H9 (cell line): ENCODE data around the gene MYCN. TPM values are rescaled to one million over a fixed set of nuclear protein-coding genes. Genes with fewer than 3 reads are reported as not detected.

Experiments used
- DNase-seq: peaks from one replicate; pipeline ENCODE4 v3.0.0-alpha.2; 2017
- H2AFZ ChIP-seq: one replicate; pipeline ENCODE4 v1.6.1; 2013; ENCODE audit warnings: mild to moderate bottlenecking, low read length, control low read depth, moderate library complexity
- H2AK5ac ChIP-seq: 2 replicates; pipeline ENCODE4 v1.6.1; 2013; ENCODE audit warnings: low read length, control low read depth, mixed read lengths; ENCODE audit not compliant: insufficient read length
- H2BK120ac ChIP-seq: one replicate; pipeline ENCODE4 v1.6.1; 2013; ENCODE audit warnings: low read depth, mild to moderate bottlenecking, low read length, control low read depth, inconsistent platforms; ENCODE audit not compliant: poor library complexity, severe bottlenecking
- H2BK12ac ChIP-seq: 2 replicates; pipeline ENCODE4 v1.6.1; 2013; ENCODE audit warnings: low read length, control low read depth, mixed read lengths, low read depth; ENCODE audit not compliant: insufficient read length
- H2BK15ac ChIP-seq: 2 replicates; pipeline ENCODE4 v1.6.1; 2013; ENCODE audit warnings: low read depth, low read length, control low read depth
- H2BK20ac ChIP-seq: one replicate; pipeline ENCODE4 v1.6.1; 2013; ENCODE audit warnings: low read depth, mild to moderate bottlenecking, low read length, control low read depth, inconsistent platforms; ENCODE audit not compliant: poor library complexity, severe bottlenecking
- H2BK5ac ChIP-seq: 2 replicates; pipeline ENCODE4 v1.6.1; 2013; ENCODE audit warnings: low read length, control low read depth, mixed read lengths; ENCODE audit not compliant: insufficient read length
- H3K14ac ChIP-seq: 2 replicates; pipeline ENCODE4 v1.6.1; 2013; ENCODE audit warnings: low read length, control low read depth; ENCODE audit not compliant: insufficient read depth
- H3K18ac ChIP-seq: 2 replicates; pipeline ENCODE4 v1.6.1; 2013; ENCODE audit warnings: low read depth, mild to moderate bottlenecking, mixed read lengths, low read length, control low read depth; ENCODE audit not compliant: insufficient read length
- H3K23ac ChIP-seq: 2 replicates; pipeline ENCODE4 v1.6.1; 2013; ENCODE audit warnings: low read length, control low read depth, mixed read lengths, low read depth; ENCODE audit not compliant: insufficient read length
- H3K23me2 ChIP-seq: 2 replicates; pipeline ENCODE4 v1.6.1; 2013; ENCODE audit warnings: low read depth, mild to moderate bottlenecking, mixed read lengths, low read length, control low read depth; ENCODE audit not compliant: insufficient read length, poor library complexity, severe bottlenecking
- H3K27ac ChIP-seq: 2 replicates; pipeline ENCODE4 v1.5.1; 2013; ENCODE audit warnings: low read length, control low read depth, mixed read lengths, low read depth; ENCODE audit not compliant: insufficient read length
- H3K27me3 ChIP-seq: 2 replicates; pipeline ENCODE4 v1.6.1; 2013; ENCODE audit warnings: low read length, control low read depth, inconsistent platforms; ENCODE audit not compliant: insufficient read depth
- H3K4ac ChIP-seq: 2 replicates; pipeline ENCODE4 v1.6.1; 2013; ENCODE audit warnings: low read depth, mild to moderate bottlenecking, control low read depth, inconsistent platforms, low read length, moderate library complexity
- H3K4me1 ChIP-seq: 2 replicates; pipeline ENCODE4 v1.6.1; 2013; ENCODE audit warnings: low read length, control low read depth, inconsistent platforms; ENCODE audit not compliant: insufficient read depth
- H3K4me2 ChIP-seq: 2 replicates; pipeline ENCODE4 v1.6.1; 2013; ENCODE audit warnings: low read length, control low read depth, mixed read lengths; ENCODE audit not compliant: insufficient read length, insufficient read depth
- H3K56ac ChIP-seq: 2 replicates; pipeline ENCODE4 v1.6.1; 2013; ENCODE audit warnings: low read depth, mild to moderate bottlenecking, mixed read lengths, low read length, control low read depth; ENCODE audit not compliant: insufficient read length
- H3K79me1 ChIP-seq: 2 replicates; pipeline ENCODE4 v1.6.1; 2013; ENCODE audit warnings: low read depth, mild to moderate bottlenecking, moderate library complexity, low read length, control low read depth, inconsistent platforms; ENCODE audit not compliant: insufficient read depth, poor library complexity, severe bottlenecking
- H3K79me2 ChIP-seq: 2 replicates; pipeline ENCODE4 v1.6.1; 2013; ENCODE audit warnings: low read length, control low read depth, inconsistent platforms; ENCODE audit not compliant: insufficient read depth
- H3K9ac ChIP-seq: 2 replicates; pipeline ENCODE4 v1.6.1; 2013; ENCODE audit warnings: low read length, control low read depth, mixed read lengths; ENCODE audit not compliant: insufficient read length; ENCODE audit errors: extremely low read depth
- H3K9me3 ChIP-seq: one replicate; pipeline ENCODE4 v1.6.1; 2013; ENCODE audit warnings: low read depth, low read length, inconsistent platforms; ENCODE audit not compliant: control insufficient read depth
- H3T11ph ChIP-seq: one replicate; pipeline ENCODE4 v1.6.1; 2013; ENCODE audit warnings: mild to moderate bottlenecking, low read length, control low read depth, inconsistent platforms
- H4K20me1 ChIP-seq: one replicate; pipeline ENCODE4 v1.6.1; 2013; ENCODE audit not compliant: control insufficient read depth, insufficient read length, insufficient read depth
- H4K5ac ChIP-seq: 2 replicates; pipeline ENCODE4 v1.6.1; 2013; ENCODE audit warnings: low read depth, mild to moderate bottlenecking, mixed read lengths, low read length, control low read depth; ENCODE audit not compliant: insufficient read length
- H4K8ac ChIP-seq: replicated peaks from 2 replicates; pipeline ENCODE4 v1.6.1; 2013; ENCODE audit warnings: low read length, control low read depth, mixed read lengths, low read depth; ENCODE audit not compliant: insufficient read length
- H4K91ac ChIP-seq: 2 replicates; pipeline ENCODE4 v1.6.1; 2013; ENCODE audit warnings: low read depth, mild to moderate bottlenecking, moderate library complexity, mixed read lengths, low read length, control low read depth; ENCODE audit not compliant: insufficient read length
- H3K27ac Mint-ChIP-seq, 3 experiments: 2 replicates in 2 of 3; 3 replicates in 1 of 3; pipeline ENCODE4 v1.8.0; 2020 to 2021; ENCODE audit warnings: mixed read lengths in 3 of 3, mild to moderate bottlenecking in 1 of 3, moderate library complexity in 1 of 3
- H3K27me3 Mint-ChIP-seq: 2 replicates; pipeline ENCODE4 v1.8.0; 2021; ENCODE audit warnings: low read depth, mild to moderate bottlenecking, moderate library complexity, mixed read lengths
- H3K36me3 Mint-ChIP-seq, 3 experiments: 2 replicates in 2 of 3; 3 replicates in 1 of 3; pipeline ENCODE4 v1.8.0; 2020 to 2021; ENCODE audit warnings: low read depth in 3 of 3, mixed read lengths in 3 of 3; ENCODE audit not compliant: insufficient read depth in 1 of 3
- H3K4me1 Mint-ChIP-seq, 2 experiments: 2 replicates each; pipeline ENCODE4 v1.8.0; 2020; ENCODE audit warnings: mixed read lengths in 2 of 2
- H3K4me3 Mint-ChIP-seq, 2 experiments: 2 replicates in 1 of 2; 3 replicates in 1 of 2; pipeline ENCODE4 v1.8.0; 2020 to 2021; ENCODE audit warnings: mild to moderate bottlenecking in 2 of 2, mixed read lengths in 2 of 2, moderate library complexity in 1 of 2
- H3K9me3 Mint-ChIP-seq, 2 experiments: 2 replicates in 1 of 2; 3 replicates in 1 of 2; pipeline ENCODE4 v1.8.0; 2020; ENCODE audit warnings: mild to moderate bottlenecking in 2 of 2, mixed read lengths in 2 of 2, moderate library complexity in 1 of 2
- WGBS: extraction: QIAGEN DNeasy Blood & Tissue Kit; methylation state at CpG from one replicate; pipeline ENCODE4 v1.1.7; 2013; ENCODE audit warnings: missing lambda C conversion rate, low lambda C conversion rate, mixed read lengths; ENCODE audit not compliant: insufficient read length; ENCODE audit errors: extremely low coverage; 5-methylcytosine and 5-hydroxymethylcytosine counted together
- total RNA-seq: library from RNA; stranded (reverse); gene quantifications from 2 replicates; pipeline ENCODE4 v1.2.1, GENCODE V29; 2021
- TF ChIP-seq, protein P1 (sequence below): fragments of 200-600 bp; sonication (generic); conservative IDR thresholded peaks from 3 replicates; pipeline ENCODE4 v1.8.0; 2021; ENCODE audit warnings: antibody characterized with exemption, mild to moderate bottlenecking

MYCN gene
- total RNA-seq, 1 experiment from 2014 or later = 100.0 TPM

DNA sequence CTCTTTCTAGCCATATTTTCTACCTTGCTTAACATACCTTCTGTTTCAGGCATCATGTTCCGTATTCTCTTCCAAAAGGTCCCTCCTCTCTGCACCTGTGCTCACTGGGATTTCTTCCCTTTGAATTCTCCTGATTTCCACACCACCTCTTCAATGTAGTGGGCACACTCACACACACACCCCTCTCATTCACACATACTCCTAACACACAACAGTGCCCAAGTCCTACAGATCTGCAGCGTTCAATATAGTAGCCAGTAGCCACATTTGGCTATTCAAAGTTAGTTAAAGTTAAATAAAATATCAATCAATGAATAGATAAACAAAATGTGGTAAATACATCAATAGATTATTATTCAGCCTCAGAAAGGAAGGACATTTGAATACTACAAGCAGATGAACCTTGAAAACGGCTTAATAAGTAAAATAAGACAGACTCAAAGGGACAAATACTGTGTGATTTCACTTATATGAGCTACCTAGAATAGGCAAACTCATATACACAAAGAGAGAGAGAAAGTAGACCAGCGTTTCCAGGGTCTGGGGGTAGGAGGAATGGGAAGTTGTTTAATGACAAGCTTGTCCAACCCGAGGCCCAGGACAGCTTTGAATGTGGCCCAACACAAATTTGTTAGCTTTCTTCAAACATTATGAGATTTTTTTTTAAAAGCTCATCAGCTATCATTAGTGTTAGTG is 34.4 kb downstream of the MYCN start:
- no peak overlapping the region for H3T11ph ChIP-seq
- no peak overlapping the region for H2BK12ac ChIP-seq
- Mint-ChIP-seq H3K27me3 (no peaks in the 10 kb centered on the region; the same call in 1 of the 2 replicates), H3K27ac (peak overlapping the region in 2 of 3 experiments; percentile 5 to 11; a peak in 1 of 7 replicates), H3K9me3 (no peaks in the 10 kb centered on the region; a peak in 1 of 5 replicates), H3K4me1 (peaks cover 53 to 63% of the 10 kb centered on the region in 2 experiments), H3K36me3 (no peaks in the 10 kb centered on the region), H3K4me3 (no peak overlapping the region)
- no peak overlapping the region for H4K8ac ChIP-seq
- no peak overlapping the region for H3K56ac ChIP-seq
- H2BK20ac ChIP-seq = no peak overlapping the region
- H3K9me3 ChIP-seq = no peaks in the 10 kb centered on the region
- H3K4me1 ChIP-seq = no peaks in the 10 kb centered on the region; the same call in 1 of the 2 replicates
- no peak overlapping the region for H2BK120ac ChIP-seq
- no peaks in the 10 kb centered on the region for H4K20me1 ChIP-seq
- H3K79me1 ChIP-seq = no peaks in the 10 kb centered on the region
- H4K91ac ChIP-seq = no peak overlapping the region
- no peak overlapping the region for H2AK5ac ChIP-seq
- no peak for DNase-seq
- no peak overlapping the region for H3K4ac ChIP-seq
- no peak overlapping the region for H3K27ac ChIP-seq
- H3K23ac ChIP-seq = no peak overlapping the region
- H4K5ac ChIP-seq = no peak overlapping the region
- TF ChIP-seq, protein P1, sequence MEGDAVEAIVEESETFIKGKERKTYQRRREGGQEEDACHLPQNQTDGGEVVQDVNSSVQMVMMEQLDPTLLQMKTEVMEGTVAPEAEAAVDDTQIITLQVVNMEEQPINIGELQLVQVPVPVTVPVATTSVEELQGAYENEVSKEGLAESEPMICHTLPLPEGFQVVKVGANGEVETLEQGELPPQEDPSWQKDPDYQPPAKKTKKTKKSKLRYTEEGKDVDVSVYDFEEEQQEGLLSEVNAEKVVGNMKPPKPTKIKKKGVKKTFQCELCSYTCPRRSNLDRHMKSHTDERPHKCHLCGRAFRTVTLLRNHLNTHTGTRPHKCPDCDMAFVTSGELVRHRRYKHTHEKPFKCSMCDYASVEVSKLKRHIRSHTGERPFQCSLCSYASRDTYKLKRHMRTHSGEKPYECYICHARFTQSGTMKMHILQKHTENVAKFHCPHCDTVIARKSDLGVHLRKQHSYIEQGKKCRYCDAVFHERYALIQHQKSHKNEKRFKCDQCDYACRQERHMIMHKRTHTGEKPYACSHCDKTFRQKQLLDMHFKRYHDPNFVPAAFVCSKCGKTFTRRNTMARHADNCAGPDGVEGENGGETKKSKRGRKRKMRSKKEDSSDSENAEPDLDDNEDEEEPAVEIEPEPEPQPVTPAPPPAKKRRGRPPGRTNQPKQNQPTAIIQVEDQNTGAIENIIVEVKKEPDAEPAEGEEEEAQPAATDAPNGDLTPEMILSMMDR = no peak
- no CpG with 5 or more reads among the region's 5 CpGs for WGBS
- H3K14ac ChIP-seq = no peak overlapping the region
- H2BK5ac ChIP-seq = no peak overlapping the region
- H3K18ac ChIP-seq = no peak overlapping the region
- H3K4me2 ChIP-seq = no peak overlapping the region
- H3K79me2 ChIP-seq = no peaks in the 10 kb centered on the region
- H2AFZ ChIP-seq = no peak overlapping the region
- H3K9ac ChIP-seq = no peak overlapping the region
- H3K27me3 ChIP-seq = no peaks in the 10 kb centered on the region
- H2BK15ac ChIP-seq = no peak overlapping the region
- H3K23me2 ChIP-seq = peaks cover 3% of the 10 kb centered on the region
